GM12878 (cell line): ENCODE results near the gene ANXA2R. TPM values are rescaled to one million over a fixed set of nuclear protein-coding genes. Genes with fewer than 3 reads are reported as not detected.

Experiments
- ATAC-seq: fragments of 200-7000 bp; cut with Tn5 transposase; 3 replicates; pipeline ENCODE4 v1.9.1; 2020; ENCODE audit warnings: mild to moderate bottlenecking, moderate library complexity
- BruUV-seq: library from RNA; stranded (reverse); fragments of 400-500 nt; replicated peaks from 2 replicates; lab custom pipeline; 2021; lab: Mats Ljungman, UMichigan
- CTCF ChIA-PET: fragments of 300-600 bp; sonication (Branson Sonifier 250); formaldehyde crosslinking; extraction: SDS; loops from one replicate; lab custom pipeline; 2021; ENCODE audit warnings: inconsistent platforms; lab: Yijun Ruan, JAX
- POLR2A ChIA-PET: fragments of 350-600 bp; formaldehyde crosslinking; extraction: SDS; loops from one replicate; lab custom pipeline; 2021; ENCODE audit warnings: inconsistent platforms; lab: Charles Lee
- RAD21 ChIA-PET: fragments of 300-600 bp; sonication (Branson Sonifier 250); formaldehyde crosslinking; loops from one replicate; lab custom pipeline; 2023; ENCODE audit warnings: antibody characterized with exemption; ENCODE audit not compliant: unreplicated experiment; lab: Charles Lee
- SMC1A ChIA-PET: fragments of 300-600 bp; sonication (Branson Sonifier 250); formaldehyde crosslinking; loops from one replicate; lab custom pipeline; 2023; ENCODE audit not compliant: unreplicated experiment, uncharacterized antibody; lab: Charles Lee
- DNase-seq: peaks from one replicate; pipeline ENCODE4 v3.0.0-alpha.2; 2011; ENCODE audit warnings: low read depth, low spot score
- FAIRE-seq: peaks from 3 replicates; lab custom pipeline; 2011; peaks lifted over from hg19 to GRCh38; lab: Jason Lieb, UNC
- H2AFZ ChIP-seq: 2 replicates; pipeline ENCODE4 v1.6.0; 2011; ENCODE audit warnings: low read depth, low read length, control low read depth; ENCODE audit not compliant: control insufficient read depth
- H3K27ac ChIP-seq: 2 replicates; pipeline ENCODE4 v1.5.1; 2011; ENCODE audit warnings: control low read depth; ENCODE audit not compliant: control insufficient read depth, insufficient read depth
- H3K27me3 ChIP-seq, 2 experiments: replicated peaks in 1 of 2; 2 replicates each; pipeline versions ENCODE4 v1.6.0 to v1.6.1; 2011; ENCODE audit warnings: low read length in 1 of 2; ENCODE audit not compliant: control insufficient read depth in 2 of 2, insufficient read depth in 2 of 2
- H3K36me3 ChIP-seq, 2 experiments: 2 replicates each; pipeline ENCODE4 v1.5.1; 2011; ENCODE audit warnings: low read length in 1 of 2; ENCODE audit not compliant: control insufficient read depth in 2 of 2, insufficient read depth in 2 of 2
- H3K4me1 ChIP-seq: 2 replicates; pipeline ENCODE4 v1.6.1; 2011; ENCODE audit warnings: mild to moderate bottlenecking, low read length, moderate library complexity, mixed read lengths; ENCODE audit not compliant: control insufficient read depth, insufficient read depth
- H3K4me2 ChIP-seq: 2 replicates; pipeline ENCODE4 v1.6.0; 2011; ENCODE audit warnings: control low read depth; ENCODE audit not compliant: control insufficient read depth, insufficient read depth
- H3K4me3 ChIP-seq: fragments of 200-600 bp; sonication (generic); 2 replicates; pipeline ENCODE4 v1.5.1; 2016
- H3K79me2 ChIP-seq: 2 replicates; pipeline ENCODE4 v1.6.0; 2011; ENCODE audit warnings: low read length; ENCODE audit not compliant: control insufficient read depth, insufficient read depth
- H3K9ac ChIP-seq: 2 replicates; pipeline ENCODE4 v1.8.0; 2011; ENCODE audit warnings: low read length, control low read depth, mixed read lengths; ENCODE audit not compliant: control insufficient read depth, insufficient read depth
- H3K9me3 ChIP-seq: replicated peaks from 3 replicates; pipeline ENCODE4 v1.5.1; 2011; ENCODE audit warnings: mild to moderate bottlenecking, low read length; ENCODE audit not compliant: control insufficient read depth, insufficient read depth
- H4K20me1 ChIP-seq: 2 replicates; pipeline ENCODE4 v1.6.0; 2011; ENCODE audit not compliant: control insufficient read depth, insufficient read depth
- ATF2 ChIP-seq: IDR thresholded peaks from 2 replicates; pipeline ENCODE4 v1.6.1; 2012; ENCODE audit warnings: low read length, inconsistent platforms
- BRCA1 ChIP-seq: IDR thresholded peaks from 2 replicates; pipeline ENCODE4 v1.6.1; 2011; ENCODE audit warnings: low read depth, low read length, improper control_type of control experiment
- ETV6 ChIP-seq, 2 experiments: fragments of 450-650 bp in 1 of 2; IDR thresholded peaks in 1 of 2; conservative IDR thresholded peaks in 1 of 2; 2 replicates each; pipeline ENCODE4 v1.6.1; 2014; ENCODE audit warnings: antibody characterized with exemption in 1 of 2, borderline replicate concordance in 1 of 2, low read depth in 1 of 2, mild to moderate bottlenecking in 1 of 2, moderate library complexity in 1 of 2
- JUNB ChIP-seq: IDR thresholded peaks from 2 replicates; pipeline ENCODE4 v1.6.1; 2016; ENCODE audit warnings: antibody characterized with exemption, mild to moderate bottlenecking
- MTA3 ChIP-seq: IDR thresholded peaks from 2 replicates; pipeline ENCODE4 v1.6.1; 2012; ENCODE audit warnings: low read length, inconsistent platforms, borderline replicate concordance
- NFXL1 ChIP-seq: fragments of 450-650 bp; IDR thresholded peaks from 2 replicates; pipeline ENCODE4 v1.6.1; 2017; ENCODE audit warnings: antibody characterized with exemption, mild to moderate bottlenecking, borderline replicate concordance
- POLR2AphosphoS5 ChIP-seq: IDR thresholded peaks from 2 replicates; pipeline ENCODE4 v1.6.1; 2011; ENCODE audit warnings: mild to moderate bottlenecking, low read length, inconsistent platforms
- RUNX3 ChIP-seq: IDR thresholded peaks from 2 replicates; pipeline ENCODE4 v1.6.1; 2012; ENCODE audit warnings: low read length, inconsistent platforms
- SMAD1 ChIP-seq: fragments of 450-650 bp; IDR thresholded peaks from 2 replicates; pipeline ENCODE4 v1.6.1; 2018; ENCODE audit warnings: mild to moderate bottlenecking, low read depth; ENCODE audit not compliant: partially characterized antibody
- USF1 ChIP-seq: IDR thresholded peaks from 2 replicates; pipeline ENCODE4 v1.6.1; 2011; ENCODE audit warnings: borderline replicate concordance, low read depth, mild to moderate bottlenecking, moderate library complexity, mixed read lengths, low read length; ENCODE audit not compliant: insufficient read depth; ENCODE audit errors: extremely low read length
- ZBED1 ChIP-seq: IDR thresholded peaks from 2 replicates; pipeline ENCODE4 v1.6.1; 2016; ENCODE audit warnings: borderline replicate concordance
- ZBTB40 ChIP-seq: fragments of 450-650 bp; IDR thresholded peaks from 2 replicates; pipeline ENCODE4 v1.6.1; 2016; ENCODE audit warnings: mild to moderate bottlenecking, moderate library complexity, borderline replicate concordance
- WGBS: methylation state at CpG from one replicate; pipeline ENCODE4 v1.1.6; 2016; ENCODE audit warnings: low lambda C conversion rate; ENCODE audit not compliant: insufficient replicate concordance, insufficient coverage; ENCODE audit errors: missing lambda C conversion rate; 5-methylcytosine and 5-hydroxymethylcytosine counted together
- in situ Hi-C: fragments of 300-500 bp; cut with MboI; formaldehyde crosslinking; loops from 9 replicates; pipeline ENCODE4 v1.14.3; 2018; ENCODE audit warnings: mixed read lengths
- intact Hi-C: fragments of 100-400 bp; cut with micrococcal nuclease; formaldehyde crosslinking; loops from one replicate; pipeline ENCODE4 v1.14.2; 2022; ENCODE audit not compliant: unreplicated experiment
- polyA plus RNA-seq, 11 experiments: library from polyadenylated mRNA; depleted of rRNA in 4 of 11; unstranded in 6 of 11; stranded (reverse) in 5 of 11; fragments of >200 nt; fragmentation: Nextera tagmentation in 4 of 11; fragmentation: Illumina TruSeq in 1 of 11; extraction: Ambion mirVana in 4 of 11; extraction: Trizol in 1 of 11; gene quantifications; 1 replicate in 1 of 11; 2 replicates in 10 of 11; pipeline versions ENCODE4 v1.2.1 to v1.2.3, GENCODE V29; 2011 to 2016; ENCODE audit warnings: inconsistent platforms in 2 of 11, missing spikeins in 2 of 11, low read depth in 1 of 11
- total RNA-seq, 4 experiments: library from RNA; depleted of rRNA in 3 of 4; stranded (reverse); fragments of >200 nt in 3 of 4; fragmentation: Illumina TruSeq in 1 of 4; extraction: Trizol in 1 of 4; gene quantifications; 2 replicates each; pipeline versions ENCODE4 v1.2.1 to v1.2.3, GENCODE V29; 2013 to 2021

ANXA2R gene
- total and polyA plus RNA-seq, 10 of the 15 experiments (the other 5 are each of a cell fraction or from before 2014, with no cell fraction given): 2.3 to 7.8 (median 4.4) TPM

GRCh38 chr5:43037636-43038495 is 2.3 kb downstream of the ANXA2R start:
- ATAC-seq: peak; percentile 9
- TF ChIP-seq ATF2 (peak; percentile 29; the same call in 1 of the 2 replicates), RUNX3 (peak; percentile 49), ZBED1 (peak; percentile 67; the same call in 1 of the 2 replicates), SMAD1 (no peak), ZBTB40 (no peak), USF1 (no peak), POLR2AphosphoS5 (peak; percentile 44; the same call in 1 of the 2 replicates), ETV6 (conservative IDR thresholded peaks at IDR 0.05 in 1 of 2, IDR thresholded peaks at IDR 0.05 in 1 of 2; ENCODE audit: borderline replicate concordance in 1 of 2, low read depth in 1 of 2) (peak in 1 of 2 experiments; percentile 51; a peak in 1 of 4 replicates), NFXL1 (no peak), BRCA1 (no peak), JUNB (0 out of 2 replicates have a peak, but pooled peaks have one; percentile 10), MTA3 (peak; percentile 54; the same call in 1 of the 2 replicates)

More at GRCh38 chr5:43037636-43038495, 2.3 kb downstream of the ANXA2R start:
- peaks cover 20% of the 10 kb centered on the region for H3K4me1 ChIP-seq
- no TSS peak for BruUV-seq
- H4K20me1 ChIP-seq: no peaks in the 10 kb centered on the region
- intact Hi-C loops (no loop called here), in situ Hi-C loops (no loop called here)
- H3K27ac ChIP-seq: peak overlapping the region; percentile 67
- no peaks in the 10 kb centered on the region for H3K27me3 ChIP-seq
- ChIA-PET SMC1A (interaction anchor here (0.8 to 7.9 kb wide), 9 partner anchors 17 to 129 kb away, joined by 3 to 111 read pairs (median 6); no protein-coding TSS in a partner anchor), CTCF (interaction anchor here (0.6 to 4.4 kb wide), 14 partner anchors 18 to 268 kb away, joined by 3 to 44 read pairs (median 4); no protein-coding TSS in a partner anchor), RAD21 (interaction anchor here (0.7 to 4.0 kb wide), 10 partner anchors 18 to 268 kb away, joined by 3 to 48 read pairs (median 5); no protein-coding TSS in a partner anchor), POLR2A (interaction anchor here (0.6 to 4.5 kb wide), 5 partner anchors 18 to 98 kb away, joined by 3 to 32 read pairs (median 5); no protein-coding TSS in a partner anchor)
- H2AFZ ChIP-seq: peak overlapping the region; percentile 20
- DNase-seq (no peak), FAIRE-seq (peak; percentile 41)
- H3K4me2 ChIP-seq: peak overlapping the region; percentile 95
- H3K36me3 ChIP-seq: no peaks in the 10 kb centered on the region
- no peaks in the 10 kb centered on the region for H3K79me2 ChIP-seq
- peak overlapping the region; percentile 39; the same call in 1 of the 2 replicates for H3K4me3 ChIP-seq
- peak overlapping the region; percentile 42 for H3K9ac ChIP-seq
- no peaks in the 10 kb centered on the region for H3K9me3 ChIP-seq
- WGBS: 7% methylated on average over 24 of the region's 24 CpGs
